ENCODE results near the gene ITPR1.

Gene ITPR1

GRCh38 chr3:4509983-4510755 lies 17.0 kb downstream of the ITPR1 start:
- no peak for DNase-seq

- no peak for DNase-seq
These were observed 18.5 kb downstream of the ITPR1 start for GRCh38 chr3:4511491-4512262.

- no peak for DNase-seq
These were observed 19.9 kb downstream of the ITPR1 start for GRCh38 chr3:4512895-4513616.

DNA sequence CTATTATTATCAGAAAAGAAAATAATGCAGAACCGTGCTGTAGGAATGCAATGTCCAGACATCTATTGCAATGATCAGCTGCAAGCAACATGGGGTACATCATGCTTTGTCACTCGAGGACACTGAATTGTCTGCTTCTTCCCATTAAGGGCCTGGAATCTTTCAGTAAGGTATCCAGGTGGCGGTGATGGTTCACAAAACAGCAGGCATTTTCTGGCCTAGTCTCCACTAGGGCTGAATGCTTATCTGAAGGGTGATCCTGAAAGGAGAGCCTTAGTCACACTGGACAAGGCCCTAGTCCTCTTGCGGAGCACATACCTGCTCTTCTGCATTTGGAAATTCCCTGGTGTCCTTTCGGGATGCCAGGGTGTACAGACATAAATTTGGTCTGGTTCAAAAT lies 21.2 kb downstream of the ITPR1 start:
- DNase-seq = no peak

GRCh38 chr3:4514916-4515315 lies 21.8 kb downstream of the ITPR1 start:
- DNase-seq = no peak

DNA sequence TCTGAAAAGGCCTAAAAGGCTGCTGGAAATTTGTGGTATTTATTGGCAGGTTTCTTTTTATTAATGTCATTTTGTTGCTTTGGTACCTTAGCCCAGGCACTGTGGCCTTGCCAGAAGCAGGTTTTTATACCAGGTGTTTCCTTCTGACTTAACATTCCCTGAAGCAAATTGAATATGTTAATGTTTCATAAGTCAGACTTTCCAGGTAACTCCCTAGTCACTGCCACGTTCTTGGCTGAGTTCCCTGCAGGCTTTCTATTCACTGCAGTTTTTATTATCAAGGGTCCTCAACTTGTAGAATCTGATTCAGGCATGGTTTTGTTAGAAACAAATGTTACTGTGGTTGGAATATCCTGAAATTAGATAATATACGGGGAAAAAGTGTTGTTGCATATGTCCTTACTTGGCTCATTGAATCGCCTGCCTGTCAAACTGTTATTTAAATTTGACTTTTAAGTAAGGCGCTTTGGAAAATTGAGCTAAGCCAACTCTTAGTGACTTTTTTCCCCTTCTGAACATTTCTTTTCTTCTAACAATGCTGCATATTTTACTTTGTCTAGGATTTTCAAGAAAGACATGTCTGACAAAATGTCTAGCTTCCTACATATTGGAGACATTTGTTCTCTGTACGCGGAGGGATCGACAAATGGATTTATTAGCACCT lies 22.9 kb downstream of the ITPR1 start:
- DNase-seq = no peak

- DNase-seq = no peak
These were observed 23.9 kb downstream of the ITPR1 start for GRCh38 chr3:4517093-4517492.

GRCh38 chr3:4517643-4518311 lies 24.6 kb downstream of the ITPR1 start:
- no peak for DNase-seq

DNA sequence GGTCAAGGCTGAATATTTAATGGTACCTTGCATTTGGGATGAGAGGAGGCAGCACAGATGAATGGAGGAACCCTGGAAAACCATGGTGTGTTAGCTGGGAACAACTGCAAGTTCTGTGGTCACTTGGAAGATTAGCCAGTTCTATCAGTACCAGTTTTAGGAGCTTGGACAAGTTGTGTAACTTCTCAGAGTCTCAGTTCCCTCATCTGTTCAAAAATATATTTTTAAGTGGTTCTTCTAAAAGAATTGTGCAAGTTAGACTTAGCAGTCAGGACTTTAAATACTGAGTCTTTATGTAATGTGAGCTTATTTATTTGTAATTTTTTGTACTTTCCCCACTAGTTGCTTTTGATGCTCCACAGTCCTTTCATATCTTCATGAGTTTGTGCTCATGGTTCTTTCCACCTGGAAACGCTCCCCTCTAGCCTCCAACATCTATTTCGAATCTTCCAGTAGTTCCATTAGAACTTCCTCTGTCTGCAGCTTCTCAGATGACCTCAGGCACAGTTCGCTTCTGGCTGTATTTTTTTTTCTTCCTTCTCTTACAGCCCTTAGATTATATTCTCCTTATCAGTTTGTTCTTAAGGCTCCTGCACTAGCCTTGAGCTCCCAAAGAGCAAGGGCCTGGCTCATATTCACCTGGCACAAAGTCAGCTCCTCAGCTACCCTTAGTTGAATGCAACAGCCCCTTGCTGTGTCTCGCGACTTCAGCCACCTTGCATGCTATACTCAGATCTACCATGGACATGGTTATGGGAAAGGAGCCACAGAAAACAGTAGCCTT lies 27.1 kb downstream of the ITPR1 start:
- DNase-seq = no peak

GRCh38 chr3:4522947-4523346 lies 29.8 kb downstream of the ITPR1 start:
- no peak for DNase-seq

- DNase-seq = no peak
These were observed 30.9 kb downstream of the ITPR1 start for GRCh38 chr3:4523710-4524698.

- DNase-seq = no peak
These were observed 32.5 kb downstream of the ITPR1 start for GRCh38 chr3:4525560-4526223.

DNA sequence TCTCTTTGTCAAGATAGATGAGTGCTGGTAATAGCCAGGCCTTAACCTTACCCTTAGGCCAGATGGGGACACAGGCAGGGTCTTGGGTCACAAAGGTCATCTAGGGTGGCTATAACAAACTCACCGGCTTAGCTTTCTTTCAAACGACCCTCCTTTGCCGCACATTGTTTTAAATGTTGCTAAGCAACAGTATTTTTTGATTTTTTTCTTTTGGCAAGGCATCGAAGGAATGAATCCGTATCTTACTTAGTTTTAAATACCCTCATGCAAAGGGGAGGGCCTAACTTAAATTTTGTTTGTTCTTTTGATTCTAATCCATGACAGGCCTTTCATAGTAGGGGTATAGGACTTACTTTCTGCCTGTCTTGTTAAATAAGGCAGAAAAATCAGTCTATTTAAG lies 35.2 kb downstream of the ITPR1 start:
- DNase-seq = no peak

DNA sequence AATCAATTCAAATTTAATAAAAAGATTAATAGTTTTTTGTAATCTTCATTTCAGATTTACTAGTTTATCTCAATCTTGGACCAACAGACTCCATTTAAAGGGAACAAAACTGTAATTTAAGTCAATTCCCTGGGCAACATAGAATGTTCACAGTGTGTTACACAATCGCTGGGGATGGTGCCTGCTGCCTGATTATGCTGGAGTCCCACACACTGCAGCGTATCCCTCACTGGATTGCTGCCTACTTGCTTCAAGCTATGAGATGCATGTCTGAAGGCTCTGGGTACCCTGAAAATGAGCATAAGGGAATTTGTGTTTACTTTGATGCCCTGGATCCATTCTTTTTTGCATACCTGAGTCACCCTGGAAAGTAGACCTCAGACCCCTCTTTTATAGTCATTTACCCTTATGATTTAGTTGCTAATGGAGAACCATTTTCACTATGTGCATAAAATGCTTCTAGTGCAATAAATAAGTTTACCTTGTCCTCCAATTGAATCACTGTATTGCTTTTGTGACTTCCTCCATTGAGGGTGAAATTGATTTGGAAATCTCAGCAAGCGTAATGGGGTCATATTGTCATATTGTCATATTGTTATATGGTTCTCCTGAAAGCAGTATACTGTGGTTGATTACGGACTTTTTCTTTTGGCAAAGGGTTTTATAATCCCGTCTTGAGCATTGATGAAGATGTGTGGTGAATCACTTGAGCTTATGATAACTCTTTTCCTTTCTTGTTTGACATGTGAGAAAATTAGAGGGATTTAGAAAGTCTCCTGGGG lies 35.9 kb downstream of the ITPR1 start:
- no peak for DNase-seq

DNA sequence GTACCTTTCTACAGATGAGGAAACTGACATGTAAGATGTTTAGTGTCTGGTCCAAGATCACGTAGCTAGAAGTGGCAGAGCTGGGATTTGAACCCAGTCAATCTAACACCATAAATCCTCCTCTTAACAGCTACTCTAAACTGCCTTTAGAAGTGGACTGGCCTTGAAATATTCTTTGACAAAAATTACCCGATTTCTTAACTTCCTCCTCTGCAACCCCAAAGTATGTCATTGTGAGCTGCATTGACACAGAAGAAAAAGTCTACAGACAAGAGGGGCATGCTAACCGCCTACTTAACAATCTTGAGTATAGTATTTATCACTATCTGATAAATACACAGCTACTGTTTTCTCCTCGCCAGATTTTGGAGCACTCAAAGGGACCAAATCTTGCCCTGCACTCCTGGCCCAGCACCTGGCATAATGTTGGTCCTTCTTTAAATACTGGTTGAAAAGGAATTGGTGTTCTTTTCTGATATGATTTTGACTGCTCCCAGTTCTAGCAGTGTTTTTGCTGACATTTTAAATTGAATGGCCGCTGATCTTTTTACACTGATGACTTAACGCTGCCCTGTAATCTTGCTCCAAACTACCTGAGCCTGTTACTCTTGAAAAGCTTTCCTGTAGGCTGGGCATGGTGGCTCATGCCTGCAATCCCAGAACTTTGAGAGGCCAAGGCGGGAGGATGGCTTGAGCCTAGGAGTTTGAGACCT lies 36.9 kb downstream of the ITPR1 start:
- no peak for DNase-seq

GRCh38 chr3:4531478-4532025 lies 38.4 kb downstream of the ITPR1 start:
- DNase-seq = no peak

GRCh38 chr3:4532535-4533112 lies 39.5 kb downstream of the ITPR1 start:
- DNase-seq = no peak
